ENCODE data around the gene CD69.

The CD69 gene

DNA sequence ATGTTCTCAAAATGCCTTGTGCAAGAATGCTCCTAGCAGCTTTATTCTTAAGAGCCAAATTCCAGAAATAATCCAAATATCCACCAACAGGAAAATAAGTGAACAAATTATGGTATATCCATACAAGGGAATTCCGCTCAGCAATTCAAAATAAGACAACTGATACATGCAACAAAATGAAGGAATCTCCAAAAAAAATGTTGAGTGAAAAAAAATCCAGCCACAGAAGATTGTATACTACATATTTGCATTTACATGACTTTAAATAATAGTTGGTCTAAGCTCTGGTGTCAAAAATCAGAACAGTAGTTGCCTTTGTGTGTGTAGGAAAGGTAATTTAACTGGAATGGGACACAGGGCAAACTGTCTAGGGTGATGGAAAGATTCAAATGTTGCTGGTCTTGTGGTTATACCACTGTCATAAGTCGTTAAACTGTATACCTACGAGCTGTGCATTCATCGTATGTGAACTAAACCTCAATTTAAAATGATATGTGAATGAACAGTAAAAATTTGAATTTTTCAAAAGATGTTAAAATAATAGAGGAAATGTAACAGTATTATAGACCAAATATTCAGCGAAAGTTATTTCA, 3.2 kb downstream of the CD69 start:
- Histone ChIP-seq H3K27ac (ENCODE audit: low read depth, low read length) (no peak overlapping the region), H3K27me3 (ENCODE audit: control insufficient read depth in 1 of 2, insufficient read depth in 2 of 2, low read length in 2 of 2) (no peaks in the 10 kb centered on the region)

DNA sequence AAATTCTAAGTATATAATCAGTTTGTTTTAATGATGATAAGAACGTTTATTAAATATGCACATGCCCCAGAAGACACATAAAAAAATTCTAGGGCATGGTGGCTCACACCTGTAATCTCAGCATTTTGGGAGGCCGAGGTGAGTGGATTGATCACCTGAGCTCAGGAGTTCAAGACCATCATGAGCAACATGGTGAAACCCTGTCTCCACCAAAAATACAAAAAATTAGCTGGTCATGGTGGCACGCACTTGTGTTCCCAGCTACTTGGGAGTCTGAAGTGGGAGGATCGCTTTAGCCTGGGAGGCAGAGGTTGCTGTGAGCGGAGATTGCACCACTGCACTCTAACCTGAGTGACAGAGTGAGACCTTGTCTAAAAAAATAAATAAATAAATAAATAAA, 4.0 kb downstream of the CD69 start:
- Histone ChIP-seq H3K4me1 (ENCODE audit: control insufficient read depth in 1 of 2, insufficient read depth in 2 of 2, low read length in 2 of 2) (no peaks in the 10 kb centered on the region), H3K9me3 (ENCODE audit: control insufficient read depth in 1 of 2, low read length in 2 of 2) (no peaks in the 10 kb centered on the region), H3K9ac (ENCODE audit: low read depth in 1 of 2, low read length in 2 of 2) (no peak overlapping the region), H3K4me3 (ENCODE audit: low read depth in 1 of 2, low read length in 2 of 2) (no peak overlapping the region), H3K36me3 (ENCODE audit: control insufficient read depth in 1 of 2, insufficient read depth in 2 of 2, low read length in 2 of 2) (no peaks in the 10 kb centered on the region), H3K27me3 (ENCODE audit: control insufficient read depth in 1 of 2, insufficient read depth in 2 of 2, low read length in 2 of 2) (no peaks in the 10 kb centered on the region), H3K27ac (ENCODE audit: low read depth, low read length) (no peak overlapping the region)

More for the DNA sequence above, 3.2 kb downstream of the CD69 start:
- peak overlapping the region in 1 of 2 donors; percentile 22 for H3K9ac ChIP-seq (ENCODE audit: low read depth in 1 of 2, low read length in 2 of 2)
- H3K36me3 ChIP-seq (ENCODE audit: control insufficient read depth in 1 of 2, insufficient read depth in 2 of 2, low read length in 2 of 2) = no peaks in the 10 kb centered on the region
- no peaks in the 10 kb centered on the region for H3K4me1 ChIP-seq (ENCODE audit: control insufficient read depth in 1 of 2, insufficient read depth in 2 of 2, low read length in 2 of 2)
- H3K4me3 ChIP-seq (ENCODE audit: low read depth in 1 of 2, low read length in 2 of 2) = peak overlapping the region in 1 of 2 donors; percentile 19
- no peaks in the 10 kb centered on the region for H3K9me3 ChIP-seq (ENCODE audit: control insufficient read depth in 1 of 2, low read length in 2 of 2)

DNA sequence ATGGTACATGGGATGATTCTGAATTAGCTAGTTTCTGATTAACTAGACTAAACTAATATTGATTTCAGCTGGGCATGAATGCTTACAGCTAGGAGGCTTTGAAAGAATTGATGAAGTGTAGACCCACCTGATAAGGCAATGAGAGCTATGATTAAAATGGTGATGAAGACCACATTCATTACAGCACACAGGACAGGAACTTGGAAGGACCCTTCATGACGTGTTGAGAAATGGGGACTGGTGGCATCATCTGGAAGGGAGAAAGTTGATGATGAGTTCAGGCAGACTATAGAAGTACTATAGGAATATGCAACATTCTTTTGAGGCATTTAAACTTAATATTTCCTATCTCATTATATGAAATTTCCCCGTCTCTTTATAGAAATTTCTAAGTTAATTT, 4.5 kb downstream of the CD69 start:
- Histone ChIP-seq H3K27ac (ENCODE audit: low read depth, low read length) (no peak overlapping the region), H3K36me3 (ENCODE audit: control insufficient read depth in 1 of 2, insufficient read depth in 2 of 2, low read length in 2 of 2) (no peaks in the 10 kb centered on the region), H3K9ac (ENCODE audit: low read depth in 1 of 2, low read length in 2 of 2) (no peak overlapping the region), H3K4me1 (ENCODE audit: control insufficient read depth in 1 of 2, insufficient read depth in 2 of 2, low read length in 2 of 2) (no peaks in the 10 kb centered on the region), H3K27me3 (ENCODE audit: control insufficient read depth in 1 of 2, insufficient read depth in 2 of 2, low read length in 2 of 2) (no peaks in the 10 kb centered on the region), H3K9me3 (ENCODE audit: control insufficient read depth in 1 of 2, low read length in 2 of 2) (no peaks in the 10 kb centered on the region), H3K4me3 (ENCODE audit: low read depth in 1 of 2, low read length in 2 of 2) (no peak overlapping the region)

DNA sequence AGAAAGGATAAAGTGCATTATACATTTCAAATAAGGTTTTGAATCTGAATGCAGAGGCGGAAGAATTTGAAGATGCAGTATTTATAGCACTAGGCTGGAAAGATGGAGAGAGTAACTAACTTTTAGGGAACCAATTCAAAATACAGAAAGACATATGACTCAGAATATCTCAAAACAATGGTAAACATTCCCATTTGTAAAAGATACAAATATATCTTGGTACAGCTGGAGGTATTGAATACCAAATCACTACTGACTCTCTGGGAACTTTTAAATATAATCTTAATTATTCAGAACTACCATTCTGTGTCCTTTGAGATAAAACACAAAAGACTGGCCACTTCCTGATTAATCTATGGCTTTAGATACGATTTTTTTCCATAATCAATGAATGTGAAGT, 5.1 kb downstream of the CD69 start:
- Histone ChIP-seq H3K9ac (ENCODE audit: low read depth in 1 of 2, low read length in 2 of 2) (no peak overlapping the region), H3K27me3 (ENCODE audit: control insufficient read depth in 1 of 2, insufficient read depth in 2 of 2, low read length in 2 of 2) (no peaks in the 10 kb centered on the region), H3K4me3 (ENCODE audit: low read depth in 1 of 2, low read length in 2 of 2) (no peak overlapping the region), H3K36me3 (ENCODE audit: control insufficient read depth in 1 of 2, insufficient read depth in 2 of 2, low read length in 2 of 2) (no peaks in the 10 kb centered on the region), H3K4me1 (ENCODE audit: control insufficient read depth in 1 of 2, insufficient read depth in 2 of 2, low read length in 2 of 2) (no peaks in the 10 kb centered on the region), H3K27ac (ENCODE audit: low read depth, low read length) (no peak overlapping the region), H3K9me3 (ENCODE audit: control insufficient read depth in 1 of 2, low read length in 2 of 2) (no peaks in the 10 kb centered on the region)

DNA sequence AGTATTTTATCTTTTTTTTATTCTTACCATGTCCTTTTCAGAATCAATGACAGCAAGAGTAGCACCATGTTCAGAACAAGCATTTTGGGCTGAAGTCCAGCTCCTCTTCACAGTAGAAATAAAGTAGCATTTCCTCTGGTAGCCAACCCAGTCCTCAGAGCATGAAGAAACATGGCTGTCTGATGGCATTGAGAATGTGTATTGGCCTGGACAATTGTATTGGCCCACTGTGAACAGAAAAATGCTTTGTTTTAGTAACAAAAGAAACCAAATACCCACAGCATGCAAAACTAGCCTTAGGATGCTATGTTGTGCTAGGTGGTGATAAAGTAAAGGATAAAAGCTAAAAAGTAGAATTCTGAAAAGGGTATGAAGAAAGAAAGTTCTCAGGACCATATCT, 5.7 kb downstream of the CD69 start:
- no peaks in the 10 kb centered on the region for H3K4me1 ChIP-seq (ENCODE audit: control insufficient read depth in 1 of 2, insufficient read depth in 2 of 2, low read length in 2 of 2)
- H3K27me3 ChIP-seq (ENCODE audit: control insufficient read depth in 1 of 2, insufficient read depth in 2 of 2, low read length in 2 of 2) = no peaks in the 10 kb centered on the region
- no peak overlapping the region for H3K4me3 ChIP-seq (ENCODE audit: low read depth in 1 of 2, low read length in 2 of 2)
- no peaks in the 10 kb centered on the region for H3K36me3 ChIP-seq (ENCODE audit: control insufficient read depth in 1 of 2, insufficient read depth in 2 of 2, low read length in 2 of 2)
- H3K9me3 ChIP-seq (ENCODE audit: control insufficient read depth in 1 of 2, low read length in 2 of 2) = no peaks in the 10 kb centered on the region
- H3K27ac ChIP-seq (ENCODE audit: low read depth, low read length) = no peak overlapping the region
- no peak overlapping the region for H3K9ac ChIP-seq (ENCODE audit: low read depth in 1 of 2, low read length in 2 of 2)

DNA sequence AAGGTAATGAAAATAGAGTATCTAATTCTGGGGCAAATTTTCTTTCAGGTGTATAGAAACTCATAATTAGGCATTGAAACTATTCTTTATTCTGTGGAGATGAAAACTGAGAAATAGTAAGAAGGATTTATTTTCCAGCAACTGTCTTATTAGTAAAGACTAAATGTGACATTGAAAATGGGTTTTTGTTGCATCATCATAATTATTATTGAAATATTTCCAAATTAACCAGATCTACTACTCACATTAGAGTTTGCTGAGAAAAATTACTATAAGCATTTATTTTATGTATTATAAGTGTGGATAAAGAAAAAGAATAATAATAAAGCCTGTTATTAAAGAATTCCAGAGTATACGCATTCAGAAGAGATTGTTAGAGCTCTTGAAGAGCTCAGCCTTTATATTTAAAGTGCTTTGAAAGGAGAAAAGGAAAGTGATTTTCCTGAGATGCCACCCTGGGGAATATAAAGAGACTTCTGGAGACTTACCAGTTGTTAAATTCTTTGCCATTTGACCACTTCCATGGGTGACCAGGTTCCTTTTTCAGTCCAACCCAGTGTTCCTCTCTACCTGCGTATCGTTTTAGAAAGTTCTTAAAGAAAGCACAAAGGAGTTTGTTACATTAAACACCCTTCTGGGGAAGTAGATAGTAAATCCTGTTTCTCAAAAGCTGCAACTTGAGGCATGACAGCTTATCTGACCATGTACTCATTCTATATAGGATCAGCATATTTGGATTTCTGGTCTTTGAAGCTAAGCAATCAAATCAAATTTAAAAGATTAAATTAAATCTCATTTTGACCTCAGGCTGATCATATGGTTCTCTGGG, 6.4 kb downstream of the CD69 start:
- H3K27me3 ChIP-seq (ENCODE audit: control insufficient read depth in 1 of 2, insufficient read depth in 2 of 2, low read length in 2 of 2) = no peaks in the 10 kb centered on the region
- no peak overlapping the region for H3K4me3 ChIP-seq (ENCODE audit: low read depth in 1 of 2, low read length in 2 of 2)
- H3K9me3 ChIP-seq (ENCODE audit: control insufficient read depth in 1 of 2, low read length in 2 of 2) = no peaks in the 10 kb centered on the region
- H3K27ac ChIP-seq (ENCODE audit: low read depth, low read length) = no peak overlapping the region
- no peak overlapping the region for H3K9ac ChIP-seq (ENCODE audit: low read depth in 1 of 2, low read length in 2 of 2)
- H3K4me1 ChIP-seq (ENCODE audit: control insufficient read depth in 1 of 2, insufficient read depth in 2 of 2, low read length in 2 of 2) = no peaks in the 10 kb centered on the region
- no peaks in the 10 kb centered on the region for H3K36me3 ChIP-seq (ENCODE audit: control insufficient read depth in 1 of 2, insufficient read depth in 2 of 2, low read length in 2 of 2)

DNA sequence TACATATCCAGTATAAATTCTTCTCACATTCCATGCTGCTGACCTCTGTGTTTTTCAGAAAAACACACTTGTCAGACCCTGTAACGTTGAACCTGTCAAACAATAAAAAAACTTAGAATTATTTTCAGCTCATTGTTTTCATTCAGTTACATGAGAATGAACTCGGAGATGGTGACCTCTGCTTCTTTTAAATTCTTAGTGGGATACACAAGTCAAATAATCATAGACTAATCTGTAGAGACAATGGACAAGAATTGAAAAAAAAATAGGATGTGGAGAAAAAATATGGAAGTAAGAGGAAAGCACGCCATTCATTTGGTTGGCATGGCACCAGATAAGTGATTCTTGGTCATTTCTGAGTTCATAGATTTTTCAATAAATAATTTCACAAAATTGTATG, 7.2 kb downstream of the CD69 start:
- Histone ChIP-seq H3K4me3 (ENCODE audit: low read depth in 1 of 2, low read length in 2 of 2) (no peak overlapping the region), H3K4me1 (ENCODE audit: control insufficient read depth in 1 of 2, insufficient read depth in 2 of 2, low read length in 2 of 2) (no peaks in the 10 kb centered on the region), H3K36me3 (ENCODE audit: control insufficient read depth in 1 of 2, insufficient read depth in 2 of 2, low read length in 2 of 2) (no peaks in the 10 kb centered on the region), H3K9me3 (ENCODE audit: control insufficient read depth in 1 of 2, low read length in 2 of 2) (no peaks in the 10 kb centered on the region), H3K27me3 (ENCODE audit: control insufficient read depth in 1 of 2, insufficient read depth in 2 of 2, low read length in 2 of 2) (no peaks in the 10 kb centered on the region), H3K9ac (ENCODE audit: low read depth in 1 of 2, low read length in 2 of 2) (no peak overlapping the region), H3K27ac (ENCODE audit: low read depth, low read length) (no peak overlapping the region)

DNA sequence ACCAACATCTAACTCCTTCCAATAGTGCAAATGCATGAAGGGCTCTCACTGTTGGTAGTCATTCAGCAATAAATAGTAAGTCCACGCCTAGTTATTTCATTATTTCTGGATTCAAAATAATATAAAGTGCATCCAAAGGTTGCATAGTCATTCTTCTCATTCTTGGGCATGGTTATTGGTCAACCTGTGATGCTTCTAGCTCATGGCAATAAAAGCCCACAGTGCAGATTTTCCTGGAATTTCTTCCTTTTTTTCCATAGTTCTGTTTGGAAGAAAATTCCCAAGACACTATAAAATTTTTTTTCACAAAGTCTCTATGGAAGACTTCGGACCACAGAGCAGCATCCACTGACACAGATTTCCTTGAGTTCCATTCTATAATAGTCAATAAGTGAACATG, 7.6 kb downstream of the CD69 start:
- Histone ChIP-seq H3K4me3 (ENCODE audit: low read depth in 1 of 2, low read length in 2 of 2) (no peak overlapping the region), H3K9me3 (ENCODE audit: control insufficient read depth in 1 of 2, low read length in 2 of 2) (no peaks in the 10 kb centered on the region), H3K27ac (ENCODE audit: low read depth, low read length) (no peak overlapping the region), H3K9ac (ENCODE audit: low read depth in 1 of 2, low read length in 2 of 2) (no peak overlapping the region), H3K4me1 (ENCODE audit: control insufficient read depth in 1 of 2, insufficient read depth in 2 of 2, low read length in 2 of 2) (no peaks in the 10 kb centered on the region), H3K27me3 (ENCODE audit: control insufficient read depth in 1 of 2, insufficient read depth in 2 of 2, low read length in 2 of 2) (no peaks in the 10 kb centered on the region), H3K36me3 (ENCODE audit: control insufficient read depth in 1 of 2, insufficient read depth in 2 of 2, low read length in 2 of 2) (no peaks in the 10 kb centered on the region)

DNA sequence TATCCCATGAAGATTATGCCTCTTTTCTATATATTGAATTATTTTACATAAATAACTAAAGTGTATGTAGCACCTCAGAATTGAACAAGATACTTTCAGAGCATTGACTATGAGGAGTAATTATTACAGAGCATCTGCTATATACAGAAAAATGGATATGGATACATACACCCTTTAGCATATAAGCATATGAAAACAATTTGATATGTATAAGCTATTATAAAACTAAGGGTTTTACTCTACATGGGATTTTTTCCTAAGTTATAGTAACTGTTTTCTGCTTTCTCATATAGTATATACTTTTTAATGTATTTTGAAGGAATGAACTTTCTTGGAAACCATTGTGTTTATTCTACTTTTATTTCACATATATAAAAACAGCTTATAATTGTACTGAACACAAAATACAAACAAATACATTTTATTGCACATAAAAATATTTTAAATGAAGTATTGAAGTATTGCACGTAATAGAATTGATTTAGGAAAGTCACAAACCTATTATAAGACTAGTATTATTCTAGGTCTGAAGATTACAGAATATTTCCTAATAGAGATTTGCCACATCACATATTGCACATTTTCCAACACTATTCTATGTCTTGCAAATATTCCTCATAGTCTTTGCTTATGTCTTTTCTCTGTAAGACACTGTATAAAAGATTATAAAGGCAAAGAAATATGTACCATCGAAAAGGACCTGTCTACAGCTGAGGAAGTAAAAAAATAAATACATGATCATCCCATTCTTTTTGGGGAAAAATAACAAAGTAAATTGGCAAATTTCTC, 8.4 kb downstream of the CD69 start:
- Histone ChIP-seq H3K36me3 (ENCODE audit: control insufficient read depth in 1 of 2, insufficient read depth in 2 of 2, low read length in 2 of 2) (no peaks in the 10 kb centered on the region), H3K4me1 (ENCODE audit: control insufficient read depth in 1 of 2, insufficient read depth in 2 of 2, low read length in 2 of 2) (no peaks in the 10 kb centered on the region), H3K9ac (ENCODE audit: low read depth in 1 of 2, low read length in 2 of 2) (no peak overlapping the region), H3K4me3 (ENCODE audit: low read depth in 1 of 2, low read length in 2 of 2) (no peak overlapping the region), H3K27ac (ENCODE audit: low read depth, low read length) (no peak overlapping the region), H3K9me3 (ENCODE audit: control insufficient read depth in 1 of 2, low read length in 2 of 2) (no peaks in the 10 kb centered on the region), H3K27me3 (ENCODE audit: control insufficient read depth in 1 of 2, insufficient read depth in 2 of 2, low read length in 2 of 2) (no peaks in the 10 kb centered on the region)
